ENCODE results near the gene ST3GAL4. TPM values are rescaled to one million over a fixed set of nuclear protein-coding genes. Genes with fewer than 3 reads are reported as not detected.
A peak's percentile ranks its signal among the peaks of the same experiment; 100 is the strongest.

The ST3GAL4 gene
- total RNA-seq, 1 experiment from 2014 or later = 17.3 TPM

GRCh38 chr11:126334659-126335462 is 20.6 kb upstream of the ST3GAL4 start:
- H3K9me3 Mint-ChIP-seq = no peaks in the 10 kb centered on the region
- ChIA-PET POLR2A (no interaction called here), CTCF (interaction anchor here (1.2 to 1.8 kb wide), 2 partner anchors 24 to 238 kb away, joined by 3 to 4 read pairs; no protein-coding TSS in a partner anchor)
- H3K4me3 Mint-ChIP-seq = no peak overlapping the region
- peak overlapping the region; percentile 88 for H3K27ac Mint-ChIP-seq
- H3K36me3 Mint-ChIP-seq = peaks cover 20% of the 10 kb centered on the region
- H3K4me1 Mint-ChIP-seq = peaks cover 16% of the 10 kb centered on the region
- ATAC-seq (no peak), DNase-seq (ENCODE audit: low spot score) (peak; percentile 4)
- no peaks in the 10 kb centered on the region for H3K27me3 Mint-ChIP-seq (ENCODE audit: low read depth)
- no peak for TF ChIP-seq ZNF425 (CRISPR knock-in tag; conservative IDR thresholded peaks at IDR 0.05)
- no peak for TF ChIP-seq ZNF232 (CRISPR knock-in tag; IDR thresholded peaks at IDR 0.05)
- TF ChIP-seq HMGA2 (CRISPR knock-in tag; IDR thresholded peaks at IDR 0.05) = no peak
- no peak for TF ChIP-seq E2F5 (CRISPR knock-in tag; IDR thresholded peaks at IDR 0.05)
- no peak for TF ChIP-seq ZNF263 (CRISPR knock-in tag; IDR thresholded peaks at IDR 0.05; ENCODE audit: low read depth)
- no peak for TF ChIP-seq EMX1 (CRISPR knock-in tag; IDR thresholded peaks at IDR 0.05)
- TF ChIP-seq FOXP4 (CRISPR knock-in tag; IDR thresholded peaks at IDR 0.05) = no peak
- no peak for TF ChIP-seq IRF2 (CRISPR knock-in tag; IDR thresholded peaks at IDR 0.05; ENCODE audit: borderline replicate concordance, low read depth)
- no peak for TF ChIP-seq ZNF423 (CRISPR knock-in tag; IDR thresholded peaks at IDR 0.05)
- no peak for TF ChIP-seq CREB1 (CRISPR knock-in tag; IDR thresholded peaks at IDR 0.05)
- no peak for TF ChIP-seq JAZF1 (CRISPR knock-in tag; IDR thresholded peaks at IDR 0.05)
- no peak for TF ChIP-seq ESRRA (CRISPR knock-in tag; IDR thresholded peaks at IDR 0.05; ENCODE audit: borderline replicate concordance)
- no peak for TF ChIP-seq KAT7 (CRISPR knock-in tag; IDR thresholded peaks at IDR 0.05; ENCODE audit: borderline replicate concordance)
- TF ChIP-seq NR1H2 (CRISPR knock-in tag; IDR thresholded peaks at IDR 0.05) = no peak
- TF ChIP-seq, protein P1, sequence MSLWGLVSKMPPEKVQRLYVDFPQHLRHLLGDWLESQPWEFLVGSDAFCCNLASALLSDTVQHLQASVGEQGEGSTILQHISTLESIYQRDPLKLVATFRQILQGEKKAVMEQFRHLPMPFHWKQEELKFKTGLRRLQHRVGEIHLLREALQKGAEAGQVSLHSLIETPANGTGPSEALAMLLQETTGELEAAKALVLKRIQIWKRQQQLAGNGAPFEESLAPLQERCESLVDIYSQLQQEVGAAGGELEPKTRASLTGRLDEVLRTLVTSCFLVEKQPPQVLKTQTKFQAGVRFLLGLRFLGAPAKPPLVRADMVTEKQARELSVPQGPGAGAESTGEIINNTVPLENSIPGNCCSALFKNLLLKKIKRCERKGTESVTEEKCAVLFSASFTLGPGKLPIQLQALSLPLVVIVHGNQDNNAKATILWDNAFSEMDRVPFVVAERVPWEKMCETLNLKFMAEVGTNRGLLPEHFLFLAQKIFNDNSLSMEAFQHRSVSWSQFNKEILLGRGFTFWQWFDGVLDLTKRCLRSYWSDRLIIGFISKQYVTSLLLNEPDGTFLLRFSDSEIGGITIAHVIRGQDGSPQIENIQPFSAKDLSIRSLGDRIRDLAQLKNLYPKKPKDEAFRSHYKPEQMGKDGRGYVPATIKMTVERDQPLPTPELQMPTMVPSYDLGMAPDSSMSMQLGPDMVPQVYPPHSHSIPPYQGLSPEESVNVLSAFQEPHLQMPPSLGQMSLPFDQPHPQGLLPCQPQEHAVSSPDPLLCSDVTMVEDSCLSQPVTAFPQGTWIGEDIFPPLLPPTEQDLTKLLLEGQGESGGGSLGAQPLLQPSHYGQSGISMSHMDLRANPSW (CRISPR knock-in tag; conservative IDR thresholded peaks at IDR 0.05; ENCODE audit: low read depth) = no peak

DNA sequence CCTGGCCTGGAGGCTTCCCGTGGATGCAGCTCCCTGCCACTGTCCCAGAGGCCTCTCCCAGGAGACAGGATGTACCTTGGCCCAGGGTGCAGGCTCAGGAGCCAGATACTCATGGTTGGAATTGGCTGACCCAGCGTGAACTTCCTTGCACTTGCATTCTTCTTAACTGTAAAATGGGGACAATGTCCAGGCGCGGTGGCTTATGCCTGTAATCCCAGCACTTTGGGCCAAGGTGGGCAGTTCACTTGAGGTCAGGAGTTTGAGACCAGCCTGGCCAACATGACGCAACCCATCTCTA is 20.1 kb upstream of the ST3GAL4 start:
- ChIA-PET POLR2A (no interaction called here), CTCF (interaction anchor here (1.2 to 1.8 kb wide), 2 partner anchors 25 to 238 kb away, joined by 3 to 4 read pairs; no protein-coding TSS in a partner anchor)
- H3K36me3 Mint-ChIP-seq = peaks cover 20% of the 10 kb centered on the region
- no peak overlapping the region for H3K4me3 Mint-ChIP-seq
- H3K9me3 Mint-ChIP-seq = no peaks in the 10 kb centered on the region
- TF ChIP-seq JAZF1 (CRISPR knock-in tag; IDR thresholded peaks at IDR 0.05) (no peak), NFATC4 (CRISPR knock-in tag; IDR thresholded peaks at IDR 0.05) (no peak), ERG (CRISPR knock-in tag; IDR thresholded peaks at IDR 0.05) (no peak), TP53 (CRISPR knock-in tag; IDR thresholded peaks at IDR 0.05) (no peak)
- H3K4me1 Mint-ChIP-seq = peaks cover 18% of the 10 kb centered on the region
- no peak overlapping the region; the same call in 1 of the 2 replicates for H3K27ac Mint-ChIP-seq
- peak; percentile 1 for DNase-seq (ENCODE audit: low spot score)
- H3K27me3 Mint-ChIP-seq (ENCODE audit: low read depth) = no peaks in the 10 kb centered on the region
- ATAC-seq = no peak
